ENCODE data around the gene AKR1E2. TPM values are rescaled to one million over a fixed set of nuclear protein-coding genes. Genes with fewer than 3 reads are reported as not detected.
A peak's percentile ranks its signal among the peaks of the same experiment; 100 is the strongest.

AKR1E2 gene
- total and polyA plus RNA-seq, 9 of the 15 experiments (the other 6 are each of a cell fraction or from before 2014, with no cell fraction given) = 4.2 to 16.6 (median 9.8) TPM

DNA sequence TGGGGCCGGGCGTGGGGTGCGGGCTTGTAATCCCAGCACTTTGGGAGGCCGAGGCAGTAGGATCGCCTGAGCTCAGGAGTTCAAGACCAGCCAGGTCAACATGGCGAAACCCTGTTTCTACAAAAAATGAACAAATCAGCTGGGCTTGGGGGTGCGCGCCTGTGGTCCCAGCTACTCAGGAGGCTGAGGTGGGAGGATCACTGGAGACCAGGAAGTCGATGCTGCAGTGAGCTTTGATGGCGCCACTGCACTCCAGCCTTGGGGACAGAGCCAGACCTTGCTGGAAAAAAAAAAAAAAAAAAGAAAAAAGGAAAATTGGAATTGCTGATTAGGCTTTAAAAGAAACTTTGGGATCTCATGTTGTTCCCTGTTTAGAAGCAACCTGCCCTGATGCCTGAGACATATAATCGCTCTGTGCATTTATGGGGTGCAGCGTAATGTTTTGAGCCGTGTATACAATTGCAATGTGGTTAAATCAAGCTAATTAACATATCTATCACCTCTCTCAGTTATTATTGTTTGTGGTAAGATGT is 851 bp downstream of the AKR1E2 start (continued):
- TF ChIP-seq, protein P1, sequence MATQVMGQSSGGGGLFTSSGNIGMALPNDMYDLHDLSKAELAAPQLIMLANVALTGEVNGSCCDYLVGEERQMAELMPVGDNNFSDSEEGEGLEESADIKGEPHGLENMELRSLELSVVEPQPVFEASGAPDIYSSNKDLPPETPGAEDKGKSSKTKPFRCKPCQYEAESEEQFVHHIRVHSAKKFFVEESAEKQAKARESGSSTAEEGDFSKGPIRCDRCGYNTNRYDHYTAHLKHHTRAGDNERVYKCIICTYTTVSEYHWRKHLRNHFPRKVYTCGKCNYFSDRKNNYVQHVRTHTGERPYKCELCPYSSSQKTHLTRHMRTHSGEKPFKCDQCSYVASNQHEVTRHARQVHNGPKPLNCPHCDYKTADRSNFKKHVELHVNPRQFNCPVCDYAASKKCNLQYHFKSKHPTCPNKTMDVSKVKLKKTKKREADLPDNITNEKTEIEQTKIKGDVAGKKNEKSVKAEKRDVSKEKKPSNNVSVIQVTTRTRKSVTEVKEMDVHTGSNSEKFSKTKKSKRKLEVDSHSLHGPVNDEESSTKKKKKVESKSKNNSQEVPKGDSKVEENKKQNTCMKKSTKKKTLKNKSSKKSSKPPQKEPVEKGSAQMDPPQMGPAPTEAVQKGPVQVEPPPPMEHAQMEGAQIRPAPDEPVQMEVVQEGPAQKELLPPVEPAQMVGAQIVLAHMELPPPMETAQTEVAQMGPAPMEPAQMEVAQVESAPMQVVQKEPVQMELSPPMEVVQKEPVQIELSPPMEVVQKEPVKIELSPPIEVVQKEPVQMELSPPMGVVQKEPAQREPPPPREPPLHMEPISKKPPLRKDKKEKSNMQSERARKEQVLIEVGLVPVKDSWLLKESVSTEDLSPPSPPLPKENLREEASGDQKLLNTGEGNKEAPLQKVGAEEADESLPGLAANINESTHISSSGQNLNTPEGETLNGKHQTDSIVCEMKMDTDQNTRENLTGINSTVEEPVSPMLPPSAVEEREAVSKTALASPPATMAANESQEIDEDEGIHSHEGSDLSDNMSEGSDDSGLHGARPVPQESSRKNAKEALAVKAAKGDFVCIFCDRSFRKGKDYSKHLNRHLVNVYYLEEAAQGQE (IDR thresholded peaks at IDR 0.05; ENCODE audit: borderline replicate concordance) = no peak
- TF ChIP-seq, protein P1 (CRISPR knock-in tag; IDR thresholded peaks at IDR 0.05; ENCODE audit: low read depth) = no peak
- TF ChIP-seq ZNF217 (CRISPR knock-in tag; IDR thresholded peaks at IDR 0.05) (no peak), TCF7 (IDR thresholded peaks at IDR 0.05; ENCODE audit: borderline replicate concordance) (0 out of 2 replicates have a peak, but pooled peaks have one; percentile 1), FOXK2 (conservative IDR thresholded peaks at IDR 0.05 in 1 of 2, IDR thresholded peaks at IDR 0.05 in 1 of 2; ENCODE audit: low read depth in 2 of 2) (peak in 1 of 2 experiments; percentile 15; a peak in 1 of 4 replicates), ARID1B (IDR thresholded peaks at IDR 0.05) (no peak), BRF1 (IDR thresholded peaks at IDR 0.05; ENCODE audit: borderline replicate concordance, extremely low read depth, insufficient read length) (no peak)
